IPS DF 6.9 (cell line): ENCODE measurements around the gene STN1.

Experiments
- DNase-seq: peaks from one replicate; pipeline ENCODE4 v3.0.0-alpha.2; 2013; ENCODE audit warnings: low read depth, low spot score
- H3K27ac ChIP-seq: one replicate; pipeline ENCODE4 v1.5.1; 2013; ENCODE audit warnings: low read length, control low read depth
- H3K27me3 ChIP-seq: 2 replicates; pipeline ENCODE4 v1.6.1; 2013; ENCODE audit warnings: mild to moderate bottlenecking, low read length; ENCODE audit not compliant: control insufficient read depth, insufficient read depth
- H3K36me3 ChIP-seq: 2 replicates; pipeline ENCODE4 v1.6.1; 2013; ENCODE audit warnings: low read length; ENCODE audit not compliant: control insufficient read depth, insufficient read depth
- H3K4me1 ChIP-seq: 2 replicates; pipeline ENCODE4 v1.6.1; 2013; ENCODE audit warnings: low read length; ENCODE audit not compliant: control insufficient read depth, insufficient read depth
- H3K4me3 ChIP-seq: 2 replicates; pipeline ENCODE4 v1.5.1; 2013; ENCODE audit warnings: mild to moderate bottlenecking, low read length
- H3K9me3 ChIP-seq: 2 replicates; pipeline ENCODE4 v1.6.1; 2013; ENCODE audit warnings: low read length, inconsistent platforms; ENCODE audit not compliant: control insufficient read depth, insufficient read depth
- WGBS: extraction: QIAGEN DNeasy Blood & Tissue Kit; methylation state at CpG from one replicate; pipeline ENCODE4 v1.1.7; 2013; ENCODE audit warnings: mixed read lengths, missing lambda C conversion rate; ENCODE audit not compliant: insufficient read length, insufficient coverage; 5-methylcytosine and 5-hydroxymethylcytosine counted together

The STN1 gene

DNA sequence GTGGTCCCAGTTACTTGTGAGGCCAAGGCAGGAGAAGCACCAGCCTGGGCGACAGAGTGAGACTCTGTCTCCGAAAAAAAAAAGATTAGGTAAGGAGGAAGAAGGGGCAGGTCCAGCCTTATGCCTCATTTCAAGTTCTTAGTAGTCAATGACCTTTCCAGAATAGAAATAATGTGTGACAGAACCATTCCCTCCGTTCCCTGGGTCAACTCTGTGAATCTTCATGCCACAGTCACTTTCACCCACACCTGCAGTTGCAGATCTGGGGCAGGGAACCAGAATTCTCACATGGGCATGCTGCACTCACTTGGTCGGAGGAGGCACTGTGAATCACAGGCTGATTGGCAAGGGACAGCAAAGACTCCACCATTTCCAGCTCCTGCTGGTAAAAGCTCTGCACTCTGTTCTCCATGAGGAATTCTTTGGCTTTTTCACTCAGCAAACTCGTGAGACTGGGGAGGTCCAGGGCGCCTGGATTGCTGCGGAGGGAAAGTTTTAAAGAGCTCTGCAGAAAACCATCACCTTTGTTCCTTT lies 20.7 kb downstream of the STN1 start:
- Histone ChIP-seq H3K9me3 (no peaks in the 10 kb centered on the region), H3K36me3 (peaks cover 6% of the 10 kb centered on the region; the same call in 1 of the 2 replicates), H3K4me3 (no peak overlapping the region), H3K27ac (no peak overlapping the region), H3K27me3 (no peaks in the 10 kb centered on the region), H3K4me1 (no peaks in the 10 kb centered on the region)
- WGBS = no CpG with 5 or more reads among the region's 7 CpGs
- DNase-seq = no peak

DNA sequence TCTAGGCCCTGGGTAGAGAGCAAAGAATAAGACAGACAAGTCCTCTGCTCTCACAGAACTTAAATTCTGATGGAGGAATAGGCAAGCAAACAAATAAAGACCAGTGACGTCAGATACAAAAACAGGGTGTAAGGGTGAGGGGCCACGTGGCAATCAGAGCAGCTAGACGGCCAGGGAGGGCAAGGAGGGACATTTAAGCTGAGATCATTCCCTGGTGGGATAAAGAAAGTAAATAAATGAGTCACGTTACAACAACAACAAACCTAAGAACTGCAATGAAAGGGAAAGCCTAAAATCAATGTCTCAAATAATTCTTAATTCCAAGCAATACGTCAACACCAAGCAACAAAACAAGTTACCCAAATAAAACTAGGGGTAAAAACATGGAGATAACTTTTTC lies 21.8 kb downstream of the STN1 start:
- Histone ChIP-seq H3K27me3 (no peaks in the 10 kb centered on the region), H3K27ac (no peak overlapping the region), H3K36me3 (peaks cover 6% of the 10 kb centered on the region; the same call in 1 of the 2 replicates), H3K4me3 (no peak overlapping the region), H3K9me3 (no peaks in the 10 kb centered on the region), H3K4me1 (no peaks in the 10 kb centered on the region)
- WGBS = no CpG with 5 or more reads among the region's 5 CpGs
- no peak for DNase-seq

DNA sequence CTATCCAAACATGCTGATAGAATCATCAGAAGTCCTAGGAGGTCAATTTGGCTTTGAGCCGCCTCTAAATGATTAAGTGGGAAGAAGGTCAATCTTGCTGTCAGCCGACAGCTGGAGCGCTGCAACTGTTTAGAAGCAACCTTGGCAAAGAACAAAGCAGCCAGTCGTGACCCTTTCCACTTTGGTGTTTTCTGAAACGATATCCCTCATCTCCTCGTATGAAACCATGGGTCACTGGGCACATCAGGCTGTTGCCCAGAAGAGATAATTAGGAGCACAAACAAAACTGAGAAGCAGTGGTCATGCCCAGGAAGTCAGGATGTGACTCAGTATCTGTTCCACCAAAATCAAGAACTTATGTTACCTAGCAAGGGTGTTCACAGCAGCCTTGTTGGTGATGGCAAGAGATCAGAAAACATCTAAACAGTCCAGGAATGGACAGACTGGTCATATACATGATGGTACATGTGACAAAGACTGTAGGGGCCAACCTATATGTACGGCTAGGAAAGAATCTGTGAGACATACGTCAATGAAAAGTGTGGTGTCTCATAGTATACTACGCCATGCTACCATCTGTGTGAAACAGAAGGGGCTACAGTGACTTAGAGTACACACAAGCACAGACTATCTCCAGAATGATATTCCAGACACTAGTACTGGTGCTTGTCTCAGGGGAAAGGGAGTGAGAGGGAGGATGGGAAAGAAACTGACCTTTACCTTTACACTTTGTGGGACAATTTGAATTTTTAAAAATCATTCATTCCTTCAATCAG lies 22.4 kb downstream of the STN1 start:
- Histone ChIP-seq H3K36me3 (peaks cover 9% of the 10 kb centered on the region; the same call in 1 of the 2 replicates), H3K27me3 (no peaks in the 10 kb centered on the region), H3K27ac (no peak overlapping the region), H3K4me1 (no peaks in the 10 kb centered on the region), H3K4me3 (no peak overlapping the region), H3K9me3 (no peaks in the 10 kb centered on the region)
- no peak for DNase-seq
- no CpG with 5 or more reads among the region's 9 CpGs for WGBS

DNA sequence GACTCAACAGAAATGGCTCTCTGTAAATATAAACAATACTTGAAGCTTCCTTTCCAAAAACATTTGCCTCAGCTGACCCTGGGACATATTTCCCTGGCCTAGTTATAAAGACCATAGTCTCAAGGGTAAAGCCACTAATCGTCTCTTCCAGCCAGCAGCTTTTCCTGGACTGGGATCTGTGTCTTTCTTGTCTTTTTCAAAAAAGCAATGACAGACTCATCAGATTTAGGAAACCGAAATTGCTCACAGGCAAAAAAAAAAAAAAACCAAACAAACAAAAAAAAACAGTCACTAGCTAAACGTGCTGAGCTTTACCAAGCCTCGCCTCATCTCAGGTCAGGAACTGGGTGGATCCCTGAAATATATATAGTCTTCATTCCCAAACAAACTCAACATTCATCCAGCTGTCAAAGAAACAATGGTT lies 23.5 kb downstream of the STN1 start:
- H3K4me1 ChIP-seq = no peaks in the 10 kb centered on the region
- H3K4me3 ChIP-seq = no peak overlapping the region
- DNase-seq = no peak
- no peaks in the 10 kb centered on the region for H3K27me3 ChIP-seq
- no CpG with 5 or more reads among the region's 4 CpGs for WGBS
- no peaks in the 10 kb centered on the region for H3K9me3 ChIP-seq
- H3K36me3 ChIP-seq = peaks cover 9% of the 10 kb centered on the region; the same call in 1 of the 2 replicates
- no peak overlapping the region for H3K27ac ChIP-seq

DNA sequence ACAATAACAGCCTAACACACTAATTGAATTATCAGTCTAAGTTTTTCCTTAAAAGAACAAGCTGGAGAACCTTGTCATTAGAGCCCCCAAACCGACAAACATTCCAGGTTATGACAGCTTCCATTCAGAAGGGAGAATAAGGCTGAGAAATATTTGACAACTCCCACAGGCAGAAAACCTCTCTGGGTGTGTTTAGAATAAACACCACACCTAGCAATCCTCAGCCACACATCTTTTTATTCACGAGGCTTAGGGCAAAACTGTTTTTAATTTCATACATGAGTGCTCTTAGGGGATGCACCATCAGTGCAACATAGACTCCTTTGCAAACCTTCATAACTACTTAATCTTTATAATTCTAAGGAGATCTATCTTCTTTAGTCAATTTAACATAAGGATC lies 24.2 kb downstream of the STN1 start:
- DNase-seq = no peak

DNA sequence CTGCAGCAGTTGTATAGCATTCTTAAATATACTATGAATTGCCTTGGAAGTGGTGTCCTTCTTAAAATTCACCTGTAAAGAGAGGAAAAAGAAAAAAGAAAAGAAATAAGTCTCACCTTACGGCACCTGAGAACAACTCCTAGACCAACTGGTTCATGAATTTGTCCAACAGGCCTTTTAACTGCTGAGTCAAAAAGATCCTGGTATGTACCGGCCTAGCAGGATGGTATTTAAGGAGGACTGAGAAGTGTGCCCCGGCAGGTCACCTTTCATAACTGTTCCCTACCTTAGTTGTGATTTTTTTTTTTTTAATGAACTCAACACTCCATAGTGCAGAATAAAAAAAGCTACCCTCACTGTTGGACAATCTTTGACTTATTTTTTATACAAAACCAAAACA lies 25.8 kb downstream of the STN1 start:
- Histone ChIP-seq H3K36me3 (peaks cover 6% of the 10 kb centered on the region; the same call in 1 of the 2 replicates), H3K27ac (no peak overlapping the region), H3K4me3 (no peak overlapping the region), H3K9me3 (no peaks in the 10 kb centered on the region), H3K4me1 (no peaks in the 10 kb centered on the region), H3K27me3 (no peaks in the 10 kb centered on the region)
- no CpG with 5 or more reads among the region's 3 CpGs for WGBS
- DNase-seq = no peak

More for the DNA sequence above, 24.2 kb downstream of the STN1 start:
- H3K27ac ChIP-seq = no peak overlapping the region
- no peaks in the 10 kb centered on the region for H3K9me3 ChIP-seq
- peaks cover 9% of the 10 kb centered on the region; the same call in 1 of the 2 replicates for H3K36me3 ChIP-seq
- WGBS = no CpG with 5 or more reads among the region's 2 CpGs
- no peaks in the 10 kb centered on the region for H3K27me3 ChIP-seq
- H3K4me1 ChIP-seq = no peaks in the 10 kb centered on the region
- H3K4me3 ChIP-seq = no peak overlapping the region

DNA sequence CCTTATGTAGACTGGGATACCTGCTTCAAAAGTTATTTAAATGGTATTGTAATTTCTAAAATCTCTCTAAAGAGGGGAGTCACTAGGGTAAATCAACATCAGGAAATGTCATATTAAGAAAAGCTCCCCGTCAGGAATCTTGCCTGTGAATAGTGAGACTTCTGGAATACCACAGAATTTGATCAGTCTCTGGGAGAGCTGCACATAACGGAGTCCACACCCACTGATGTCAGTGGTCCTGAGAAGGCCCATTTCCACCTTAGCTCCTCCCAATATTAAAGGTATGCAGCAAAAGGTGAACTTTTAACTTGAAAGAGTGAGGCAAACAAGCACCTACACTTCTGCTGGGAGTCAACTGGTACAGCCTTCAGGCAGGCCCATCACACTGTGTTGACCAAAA lies 27.3 kb downstream of the STN1 start:
- H3K4me3 ChIP-seq = no peak overlapping the region
- H3K27me3 ChIP-seq = no peaks in the 10 kb centered on the region
- H3K9me3 ChIP-seq = no peaks in the 10 kb centered on the region
- no CpG with 5 or more reads among the region's 2 CpGs for WGBS
- H3K4me1 ChIP-seq = no peaks in the 10 kb centered on the region
- peaks cover 4% of the 10 kb centered on the region; the same call in 1 of the 2 replicates for H3K36me3 ChIP-seq
- H3K27ac ChIP-seq = no peak overlapping the region
- no peak for DNase-seq

DNA sequence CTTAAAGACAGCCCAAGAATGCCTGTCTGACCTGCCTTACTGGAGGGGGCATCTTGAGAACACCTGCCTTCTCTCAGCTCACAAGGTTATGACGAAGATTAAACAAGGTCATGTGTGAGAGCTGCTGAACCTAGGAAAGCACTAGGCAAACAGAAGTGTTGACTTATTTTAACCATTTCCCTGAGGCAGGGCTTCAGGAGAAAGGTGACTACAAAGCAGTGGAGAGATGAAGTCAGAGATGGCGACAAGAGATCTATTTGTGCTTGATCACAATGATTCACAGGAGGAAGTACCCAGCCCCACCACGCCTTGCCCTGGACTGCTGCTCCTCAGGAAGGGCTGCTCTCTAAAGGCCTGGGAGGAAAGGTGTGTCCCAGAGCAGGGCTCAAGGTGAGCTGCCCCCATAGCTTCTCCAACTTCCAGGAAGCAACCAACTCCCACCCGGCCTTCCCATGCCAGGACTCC lies 27.8 kb downstream of the STN1 start:
- Histone ChIP-seq H3K27ac (no peak overlapping the region), H3K27me3 (no peaks in the 10 kb centered on the region), H3K4me3 (no peak overlapping the region), H3K9me3 (no peaks in the 10 kb centered on the region), H3K36me3 (0 out of 2 replicates have a peak, but pooled peaks cover 3% of the 10 kb centered on the region), H3K4me1 (no peaks in the 10 kb centered on the region)
- no CpG with 5 or more reads among the region's 4 CpGs for WGBS
- DNase-seq = no peak

DNA sequence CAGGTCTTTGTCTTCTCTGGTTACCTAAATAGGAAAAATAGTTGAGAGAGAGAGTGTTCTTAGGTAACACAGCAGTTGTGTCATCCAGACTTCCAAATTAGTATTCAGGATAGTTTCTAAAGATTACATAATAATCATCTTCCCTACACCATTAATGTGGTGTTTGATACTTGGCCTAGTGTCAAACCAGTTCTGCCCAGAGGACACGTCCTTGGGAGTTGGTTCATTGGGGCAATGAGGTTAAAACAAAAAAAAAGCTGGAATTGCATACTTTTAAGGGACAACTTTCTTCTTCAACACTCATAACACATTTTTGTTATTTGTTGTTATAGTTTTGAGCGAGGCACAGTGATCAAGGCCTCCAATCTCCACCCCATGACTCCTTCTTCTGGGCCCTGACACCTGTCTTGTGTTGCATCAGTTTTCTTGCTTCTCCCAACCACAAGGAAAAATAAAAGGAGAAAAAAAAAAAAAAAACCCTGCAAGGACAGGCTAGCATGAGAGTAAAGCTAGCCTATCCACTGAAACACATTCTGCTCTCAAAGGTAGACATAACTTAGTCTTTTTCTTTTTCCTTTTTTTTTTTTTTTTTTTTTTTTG lies 28.8 kb downstream of the STN1 start:
- no peaks in the 10 kb centered on the region for H3K4me1 ChIP-seq
- 0 out of 2 replicates have a peak, but pooled peaks cover 3% of the 10 kb centered on the region for H3K36me3 ChIP-seq
- no peak overlapping the region for H3K27ac ChIP-seq
- no peaks in the 10 kb centered on the region for H3K9me3 ChIP-seq
- no peak for DNase-seq
- WGBS = no CpG with 5 or more reads among the region's 2 CpGs
- no peak overlapping the region for H3K4me3 ChIP-seq
- H3K27me3 ChIP-seq = no peaks in the 10 kb centered on the region

DNA sequence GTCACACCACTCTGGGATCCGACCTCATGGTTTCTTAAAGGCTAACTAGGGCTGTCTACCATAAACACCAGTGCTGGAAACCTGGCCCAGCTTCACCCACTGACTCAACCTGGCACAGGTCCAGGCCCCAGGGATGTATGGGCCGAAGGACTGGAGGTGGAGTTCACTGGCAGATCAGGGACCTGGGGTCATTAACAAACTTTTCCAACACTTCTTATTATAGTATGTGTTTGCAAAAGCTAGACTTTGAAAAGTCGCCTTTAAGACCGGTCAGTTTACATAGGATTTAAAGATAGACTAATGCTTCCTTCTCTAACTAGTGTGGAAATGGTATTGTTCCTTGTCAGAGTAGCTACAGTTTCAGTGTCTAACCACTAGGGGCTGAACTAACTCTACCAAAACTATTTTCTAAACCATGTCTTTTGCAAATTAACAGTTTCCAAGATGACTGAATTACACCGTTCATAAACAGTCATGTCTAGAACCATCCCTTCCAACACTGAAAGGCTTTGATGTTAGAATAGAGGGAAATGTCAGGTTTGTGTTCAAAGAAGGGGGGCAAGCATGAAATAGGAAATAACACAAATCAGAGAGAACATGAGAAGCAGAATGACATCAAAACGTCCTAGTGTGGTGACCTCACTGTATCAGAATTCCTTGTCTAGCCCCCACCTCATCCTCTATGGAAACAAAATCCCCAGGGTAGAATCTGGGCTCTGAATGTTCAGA lies 29.7 kb downstream of the STN1 start:
- no peaks in the 10 kb centered on the region for H3K27me3 ChIP-seq
- H3K9me3 ChIP-seq = no peaks in the 10 kb centered on the region
- no CpG with 5 or more reads among the region's 6 CpGs for WGBS
- DNase-seq = no peak
- no peak overlapping the region for H3K27ac ChIP-seq
- 0 out of 2 replicates have a peak, but pooled peaks cover 3% of the 10 kb centered on the region for H3K36me3 ChIP-seq
- H3K4me1 ChIP-seq = no peaks in the 10 kb centered on the region
- H3K4me3 ChIP-seq = no peak overlapping the region
